Nephron (organoid): ENCODE data around the gene RFX7.

Source experiments
- H3K27ac Mint-ChIP-seq, 3 experiments: 2 replicates each; pipeline ENCODE4 v1.8.0; 2020; ENCODE audit warnings: mixed read lengths in 3 of 3, mild to moderate bottlenecking in 2 of 3, moderate library complexity in 1 of 3
- H3K27me3 Mint-ChIP-seq: 2 replicates; pipeline ENCODE4 v1.8.0; 2021; ENCODE audit warnings: low read depth, mild to moderate bottlenecking, moderate library complexity, mixed read lengths
- H3K36me3 Mint-ChIP-seq: 2 replicates; pipeline ENCODE4 v1.8.0; 2020; ENCODE audit warnings: low read depth, mixed read lengths
- H3K4me1 Mint-ChIP-seq: 2 replicates; pipeline ENCODE4 v1.8.0; 2020; ENCODE audit warnings: mixed read lengths
- H3K4me3 Mint-ChIP-seq, 3 experiments: 2 replicates each; pipeline ENCODE4 v1.8.0; 2020; ENCODE audit warnings: mild to moderate bottlenecking in 3 of 3, mixed read lengths in 3 of 3, moderate library complexity in 2 of 3
- H3K9me3 Mint-ChIP-seq: 2 replicates; pipeline ENCODE4 v1.8.0; 2020; ENCODE audit warnings: mixed read lengths
- TF ChIP-seq, protein P1 (sequence below), 3 experiments: fragments of 200-600 bp; sonication (generic); IDR thresholded peaks; one replicate each; pipeline ENCODE4 v1.5.0; 2021; ENCODE audit warnings: antibody characterized with exemption in 3 of 3; ENCODE audit not compliant: unreplicated experiment in 3 of 3

The RFX7 gene

GRCh38 chr15:56228352-56228751, 15.3 kb downstream of the RFX7 start:
- Mint-ChIP-seq H3K4me1 (no peaks in the 10 kb centered on the region), H3K27me3 (no peaks in the 10 kb centered on the region)

GRCh38 chr15:56227780-56228179, 15.9 kb downstream of the RFX7 start:
- Mint-ChIP-seq H3K27ac (no peak overlapping the region), H3K9me3 (peaks cover 84% of the 10 kb centered on the region), H3K27me3 (no peaks in the 10 kb centered on the region), H3K4me1 (no peaks in the 10 kb centered on the region), H3K4me3 (no peak overlapping the region), H3K36me3 (peaks cover 99% of the 10 kb centered on the region)
- TF ChIP-seq, protein P1, sequence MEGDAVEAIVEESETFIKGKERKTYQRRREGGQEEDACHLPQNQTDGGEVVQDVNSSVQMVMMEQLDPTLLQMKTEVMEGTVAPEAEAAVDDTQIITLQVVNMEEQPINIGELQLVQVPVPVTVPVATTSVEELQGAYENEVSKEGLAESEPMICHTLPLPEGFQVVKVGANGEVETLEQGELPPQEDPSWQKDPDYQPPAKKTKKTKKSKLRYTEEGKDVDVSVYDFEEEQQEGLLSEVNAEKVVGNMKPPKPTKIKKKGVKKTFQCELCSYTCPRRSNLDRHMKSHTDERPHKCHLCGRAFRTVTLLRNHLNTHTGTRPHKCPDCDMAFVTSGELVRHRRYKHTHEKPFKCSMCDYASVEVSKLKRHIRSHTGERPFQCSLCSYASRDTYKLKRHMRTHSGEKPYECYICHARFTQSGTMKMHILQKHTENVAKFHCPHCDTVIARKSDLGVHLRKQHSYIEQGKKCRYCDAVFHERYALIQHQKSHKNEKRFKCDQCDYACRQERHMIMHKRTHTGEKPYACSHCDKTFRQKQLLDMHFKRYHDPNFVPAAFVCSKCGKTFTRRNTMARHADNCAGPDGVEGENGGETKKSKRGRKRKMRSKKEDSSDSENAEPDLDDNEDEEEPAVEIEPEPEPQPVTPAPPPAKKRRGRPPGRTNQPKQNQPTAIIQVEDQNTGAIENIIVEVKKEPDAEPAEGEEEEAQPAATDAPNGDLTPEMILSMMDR (IDR thresholded peaks at IDR 0.05; ENCODE audit: unreplicated experiment in 3 of 3), result no peak

More at GRCh38 chr15:56228352-56228751, 15.3 kb downstream of the RFX7 start:
- Mint-ChIP-seq H3K4me3 (no peak overlapping the region), H3K9me3 (peaks cover 84% of the 10 kb centered on the region), H3K27ac (no peak overlapping the region), H3K36me3 (peaks cover 99% of the 10 kb centered on the region)
- TF ChIP-seq, protein P1 (IDR thresholded peaks at IDR 0.05; ENCODE audit: unreplicated experiment in 3 of 3), result no peak

DNA sequence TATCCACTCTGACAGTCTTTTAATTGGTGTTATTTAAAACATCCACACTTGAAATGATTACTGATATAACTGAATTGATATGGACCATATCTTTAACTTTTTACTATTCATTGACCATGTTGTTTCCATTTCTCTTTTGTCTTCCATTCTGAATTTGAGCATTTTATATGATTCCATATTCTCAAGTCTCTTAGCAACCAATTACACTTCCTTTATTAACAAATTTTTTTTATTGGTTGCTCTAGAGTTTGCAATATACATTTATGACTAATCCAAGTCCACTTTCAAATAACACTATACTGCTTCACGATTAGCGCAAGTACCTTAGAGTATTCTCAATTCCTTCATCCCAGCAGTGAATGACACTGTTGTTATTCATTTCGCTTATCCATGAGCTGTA, 16.4 kb downstream of the RFX7 start:
- TF ChIP-seq, protein P1 (IDR thresholded peaks at IDR 0.05; ENCODE audit: unreplicated experiment in 3 of 3), result no peak
- H3K27me3 Mint-ChIP-seq, result no peaks in the 10 kb centered on the region
- H3K9me3 Mint-ChIP-seq, result peaks cover 84% of the 10 kb centered on the region
- H3K27ac Mint-ChIP-seq, result no peak overlapping the region
- H3K36me3 Mint-ChIP-seq, result peaks cover 99% of the 10 kb centered on the region
- no peak overlapping the region for H3K4me3 Mint-ChIP-seq
- no peaks in the 10 kb centered on the region for H3K4me1 Mint-ChIP-seq

- no peak overlapping the region for H3K4me3 Mint-ChIP-seq
- H3K36me3 Mint-ChIP-seq, result peaks cover 98% of the 10 kb centered on the region
- TF ChIP-seq, protein P1 (IDR thresholded peaks at IDR 0.05; ENCODE audit: unreplicated experiment in 3 of 3), result no peak
- peaks cover 83% of the 10 kb centered on the region for H3K9me3 Mint-ChIP-seq
- H3K27me3 Mint-ChIP-seq, result no peaks in the 10 kb centered on the region
- H3K27ac Mint-ChIP-seq, result no peak overlapping the region
- no peaks in the 10 kb centered on the region for H3K4me1 Mint-ChIP-seq
Measured at GRCh38 chr15:56225520-56225919, 18.2 kb downstream of the RFX7 start.

- Mint-ChIP-seq H3K27me3 (no peaks in the 10 kb centered on the region), H3K4me3 (no peak overlapping the region), H3K4me1 (no peaks in the 10 kb centered on the region), H3K27ac (no peak overlapping the region), H3K9me3 (peaks cover 78% of the 10 kb centered on the region), H3K36me3 (peaks cover 88% of the 10 kb centered on the region)
- TF ChIP-seq, protein P1 (IDR thresholded peaks at IDR 0.05; ENCODE audit: unreplicated experiment in 3 of 3), result no peak
Measured at GRCh38 chr15:56222302-56222701, 21.4 kb downstream of the RFX7 start.

DNA sequence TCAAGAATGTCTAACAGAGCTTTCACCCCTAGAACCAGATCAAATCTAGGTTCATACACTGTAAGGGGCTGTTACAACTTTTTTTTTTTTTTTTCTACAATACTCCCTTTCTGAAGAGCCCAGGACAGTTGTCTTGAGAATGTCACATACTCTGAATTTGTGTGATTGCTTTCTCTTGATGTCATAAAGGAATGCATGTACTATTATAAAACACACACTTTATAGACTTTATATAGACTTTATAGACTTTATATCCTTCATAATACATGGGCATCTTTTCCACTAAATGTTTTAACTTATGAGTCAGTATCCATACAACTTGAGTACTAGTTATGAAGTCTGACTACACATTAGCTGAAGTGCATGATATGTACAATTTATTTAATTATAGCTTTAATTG, 26.3 kb downstream of the RFX7 start:
- Mint-ChIP-seq H3K27ac (no peak overlapping the region), H3K9me3 (peaks cover 62% of the 10 kb centered on the region), H3K36me3 (peaks cover 82% of the 10 kb centered on the region), H3K4me1 (no peaks in the 10 kb centered on the region), H3K27me3 (no peaks in the 10 kb centered on the region), H3K4me3 (no peak overlapping the region)
- TF ChIP-seq, protein P1 (IDR thresholded peaks at IDR 0.05; ENCODE audit: unreplicated experiment in 3 of 3), result no peak
